ENCODE results near the gene C16orf74. TPM values are rescaled to one million over a fixed set of nuclear protein-coding genes. Genes with fewer than 3 reads are reported as not detected.

C16orf74 gene
- total RNA-seq, 4 donors from 2014 or later, result 5.4 to 13.0 (median 7.9) TPM

- no peak for DNase-seq (ENCODE audit: low spot score in 2 of 2)
- 74 to 81% methylated on average over 25 of the region's 25 CpGs for WGBS, 2 donors
- intact Hi-C loops (cut with DNase I; ENCODE audit: low total_unique reads), result no loop called here
- TF ChIP-seq POLR2A (IDR thresholded peaks at IDR 0.05), result no peak
- no peak for TF ChIP-seq CTCF (IDR thresholded peaks at IDR 0.05)
- H3K4me3 ChIP-seq (ENCODE audit: low read depth, poor library complexity, severe bottlenecking), result no peak overlapping the region
Observed at GRCh38 chr16:85755929-85756768, 5.3 kb upstream of the C16orf74 start.

- intact Hi-C loops (cut with DNase I; ENCODE audit: low total_unique reads), result no loop called here
- DNase-seq (ENCODE audit: low spot score in 2 of 2), result no peak
- WGBS, 2 donors, result 49 to 51% methylated on average over 7 of the region's 7 CpGs
- no peak overlapping the region for H3K4me3 ChIP-seq (ENCODE audit: low read depth, poor library complexity, severe bottlenecking)
- no peak for TF ChIP-seq POLR2A (IDR thresholded peaks at IDR 0.05)
- TF ChIP-seq CTCF (IDR thresholded peaks at IDR 0.05), result no peak
Observed at GRCh38 chr16:85754413-85754812, 3.5 kb upstream of the C16orf74 start.

DNA sequence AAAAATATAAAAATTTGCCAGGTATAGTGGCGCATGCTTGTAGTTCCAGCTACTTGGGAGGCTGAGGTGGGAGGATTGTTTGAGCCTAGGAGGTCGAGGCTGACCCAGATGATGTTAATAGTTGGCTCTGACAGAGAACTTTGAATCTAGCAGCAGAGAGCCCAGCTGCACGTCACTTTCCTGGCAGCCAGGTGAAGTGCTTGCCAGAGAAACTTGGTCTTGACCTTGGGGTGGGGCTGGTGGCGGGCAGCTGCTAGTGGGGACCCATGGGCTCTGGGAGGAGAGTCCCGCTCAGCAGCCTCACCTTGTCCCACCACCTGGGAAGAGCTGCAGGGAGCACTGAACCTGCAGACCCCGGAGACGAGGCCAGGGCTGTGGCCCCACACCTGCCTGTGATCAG is 3.1 kb upstream of the C16orf74 start:
- 65 to 72% methylated on average over 5 to 7 of the region's 7 CpGs for WGBS, 2 donors
- TF ChIP-seq CTCF (IDR thresholded peaks at IDR 0.05) (no peak), POLR2A (IDR thresholded peaks at IDR 0.05) (no peak)
- intact Hi-C loops (cut with DNase I; ENCODE audit: low total_unique reads), result no loop called here
- DNase-seq (ENCODE audit: low spot score in 2 of 2), result no peak
- no peak overlapping the region for H3K4me3 ChIP-seq (ENCODE audit: low read depth, poor library complexity, severe bottlenecking)

GRCh38 chr16:85753559-85753958 is 2.7 kb upstream of the C16orf74 start:
- WGBS, 2 donors, result 38 to 62% methylated on average over 6 of the region's 6 CpGs
- TF ChIP-seq POLR2A (IDR thresholded peaks at IDR 0.05), result no peak
- TF ChIP-seq CTCF (IDR thresholded peaks at IDR 0.05), result no peak
- intact Hi-C loops (cut with DNase I; ENCODE audit: low total_unique reads), result no loop called here

GRCh38 chr16:85752511-85753420 is 1.9 kb upstream of the C16orf74 start:
- TF ChIP-seq CTCF (IDR thresholded peaks at IDR 0.05) (no peak), POLR2A (IDR thresholded peaks at IDR 0.05) (no peak)
- WGBS, 2 donors, result 42 to 49% methylated on average over 21 of the region's 21 CpGs
- H3K4me3 ChIP-seq (ENCODE audit: low read depth, poor library complexity, severe bottlenecking), result no peak overlapping the region
- intact Hi-C loops (cut with DNase I; ENCODE audit: low total_unique reads), result no loop called here
- no peak for DNase-seq (ENCODE audit: low spot score in 2 of 2)

More at GRCh38 chr16:85753559-85753958, 2.7 kb upstream of the C16orf74 start:
- no peak for DNase-seq (ENCODE audit: low spot score in 2 of 2)
- H3K4me3 ChIP-seq (ENCODE audit: low read depth, poor library complexity, severe bottlenecking), result no peak overlapping the region
